ENCODE data around the gene MLYCD. TPM values are rescaled to one million over a fixed set of nuclear protein-coding genes. Genes with fewer than 3 reads are reported as not detected.

The MLYCD gene
- total and polyA plus RNA-seq, 2 donors (not counting 1 experiment from before 2014, with no cell fraction given), result 2.3 to 17.1 TPM

GRCh38 chr16:83942074-83942473 is 43.2 kb downstream of the MLYCD start:
- Histone ChIP-seq H4K20me1 (ENCODE audit: control insufficient read depth, insufficient read depth, low read length, poor library complexity, severe bottlenecking) (no peaks in the 10 kb centered on the region), H3K27ac (ENCODE audit: low read length in 2 of 2) (no peak overlapping the region), H3K4me3 (ENCODE audit: control extremely low read depth in 1 of 5, extremely low read depth in 1 of 5, insufficient read depth in 1 of 5, low read depth in 2 of 5, low read length in 4 of 5) (no peak overlapping the region), H3K4me2 (replicated peaks; ENCODE audit: low read depth, low read length, poor library complexity, severe bottlenecking) (no peak overlapping the region), H3K9me3 (ENCODE audit: control extremely low read depth in 1 of 3, control insufficient read depth in 2 of 3, insufficient read depth in 1 of 3, low read length in 2 of 3) (no peaks in the 10 kb centered on the region), H2AFZ (ENCODE audit: insufficient read depth, low read depth, low read length, poor library complexity, severe bottlenecking) (no peak overlapping the region), H3K9ac (ENCODE audit: low read length) (no peak overlapping the region), H3K79me2 (ENCODE audit: control insufficient read depth, insufficient read depth, low read length) (no peaks in the 10 kb centered on the region), H3K36me3 (replicated peaks in 1 of 2; ENCODE audit: control extremely low read depth in 1 of 2, control insufficient read depth in 1 of 2, extremely low read depth in 1 of 2, insufficient read depth in 2 of 2, low read length in 1 of 2) (no peaks in the 10 kb centered on the region), H3K4me1 (ENCODE audit: control insufficient read depth in 2 of 2, insufficient read depth in 2 of 2, low read length in 2 of 2) (no peaks in the 10 kb centered on the region), H3K27me3 (replicated peaks in 1 of 4; ENCODE audit: control extremely low read depth in 1 of 4, control insufficient read depth in 3 of 4, insufficient read depth in 4 of 4, low read length in 3 of 4) (no peaks in the 10 kb centered on the region)
- DNase-seq (no peak), ATAC-seq (ENCODE audit: low read depth) (no peak)
- Mint-ChIP-seq H3K27ac (no peak overlapping the region), H3K27me3 (peaks cover 7% of the 10 kb centered on the region), H3K4me3 (no peak overlapping the region), H3K4me1 (peaks cover 4% of the 10 kb centered on the region), H3K9me3 (ENCODE audit: insufficient read depth) (no peaks in the 10 kb centered on the region)
- ChIA-PET POLR2A (no interaction called here), CTCF (no interaction called here)
- no peak for TF ChIP-seq EZH2 (IDR thresholded peaks at IDR 0.05; ENCODE audit: borderline replicate concordance, insufficient read depth, low read depth, low read length, poor library complexity, severe bottlenecking)
- TF ChIP-seq CTCF (IDR thresholded peaks at IDR 0.05), result no peak
- intact Hi-C loops (cut with micrococcal nuclease), result no loop called here
- 91% methylated on average over 14 of the region's 14 CpGs for WGBS (ENCODE audit: insufficient coverage)

GRCh38 chr16:83942815-83943515 is 44.0 kb downstream of the MLYCD start:
- intact Hi-C loops (cut with micrococcal nuclease), result no loop called here

More at GRCh38 chr16:83942815-83943515, 44.0 kb downstream of the MLYCD start:
- no peak for TF ChIP-seq CTCF (IDR thresholded peaks at IDR 0.05)
- TF ChIP-seq EZH2 (IDR thresholded peaks at IDR 0.05; ENCODE audit: borderline replicate concordance, insufficient read depth, low read depth, low read length, poor library complexity, severe bottlenecking), result no peak
- ChIA-PET CTCF (no interaction called here), POLR2A (no interaction called here)
- ATAC-seq (ENCODE audit: low read depth) (no peak), DNase-seq (no peak)
- Mint-ChIP-seq H3K4me1 (peaks cover 4% of the 10 kb centered on the region), H3K4me3 (no peak overlapping the region), H3K9me3 (ENCODE audit: insufficient read depth) (no peaks in the 10 kb centered on the region), H3K27ac (no peak overlapping the region), H3K27me3 (peaks cover 7% of the 10 kb centered on the region)
- H3K9ac ChIP-seq (ENCODE audit: low read length), result no peak overlapping the region
- H3K27ac ChIP-seq (ENCODE audit: low read length in 2 of 2), result no peak overlapping the region
- H3K4me2 ChIP-seq (replicated peaks; ENCODE audit: low read depth, low read length, poor library complexity, severe bottlenecking), result no peak overlapping the region
- no peaks in the 10 kb centered on the region for H3K36me3 ChIP-seq (replicated peaks in 1 of 2; ENCODE audit: control extremely low read depth in 1 of 2, control insufficient read depth in 1 of 2, extremely low read depth in 1 of 2, insufficient read depth in 2 of 2, low read length in 1 of 2)
- 87% methylated on average over 8 of the region's 11 CpGs for WGBS (ENCODE audit: insufficient coverage)
- H2AFZ ChIP-seq (ENCODE audit: insufficient read depth, low read depth, low read length, poor library complexity, severe bottlenecking), result no peak overlapping the region
- H3K4me3 ChIP-seq (ENCODE audit: control extremely low read depth in 1 of 5, extremely low read depth in 1 of 5, insufficient read depth in 1 of 5, low read depth in 2 of 5, low read length in 4 of 5), result no peak overlapping the region
- no peaks in the 10 kb centered on the region for H3K79me2 ChIP-seq (ENCODE audit: control insufficient read depth, insufficient read depth, low read length)
- H4K20me1 ChIP-seq (ENCODE audit: control insufficient read depth, insufficient read depth, low read length, poor library complexity, severe bottlenecking), result no peaks in the 10 kb centered on the region
- no peaks in the 10 kb centered on the region for H3K4me1 ChIP-seq (ENCODE audit: control insufficient read depth in 2 of 2, insufficient read depth in 2 of 2, low read length in 2 of 2)
- no peaks in the 10 kb centered on the region for H3K27me3 ChIP-seq (replicated peaks in 1 of 4; ENCODE audit: control extremely low read depth in 1 of 4, control insufficient read depth in 3 of 4, insufficient read depth in 4 of 4, low read length in 3 of 4)
- no peaks in the 10 kb centered on the region for H3K9me3 ChIP-seq (ENCODE audit: control extremely low read depth in 1 of 3, control insufficient read depth in 2 of 3, insufficient read depth in 1 of 3, low read length in 2 of 3)

Data from B cell (primary cell).